GM12875 (cell line): ENCODE measurements around the gene EIF4A2.

ENCODE experiments used
- H3K4me3 ChIP-seq: one replicate; pipeline ENCODE4 v1.5.1; 2011; ENCODE audit warnings: low read depth, low read length, control low read depth
- CTCF ChIP-seq: IDR thresholded peaks from 2 replicates; pipeline ENCODE4 v1.5.1; 2011; ENCODE audit warnings: low read depth, mild to moderate bottlenecking, control low read depth, inconsistent platforms, low read length, moderate library complexity, borderline replicate concordance; ENCODE audit not compliant: insufficient read depth

Gene EIF4A2

GRCh38 chr3:186828340-186828739, 45.0 kb downstream of the EIF4A2 start:
- no peak overlapping the region for H3K4me3 ChIP-seq
- no peak for TF ChIP-seq CTCF

DNA sequence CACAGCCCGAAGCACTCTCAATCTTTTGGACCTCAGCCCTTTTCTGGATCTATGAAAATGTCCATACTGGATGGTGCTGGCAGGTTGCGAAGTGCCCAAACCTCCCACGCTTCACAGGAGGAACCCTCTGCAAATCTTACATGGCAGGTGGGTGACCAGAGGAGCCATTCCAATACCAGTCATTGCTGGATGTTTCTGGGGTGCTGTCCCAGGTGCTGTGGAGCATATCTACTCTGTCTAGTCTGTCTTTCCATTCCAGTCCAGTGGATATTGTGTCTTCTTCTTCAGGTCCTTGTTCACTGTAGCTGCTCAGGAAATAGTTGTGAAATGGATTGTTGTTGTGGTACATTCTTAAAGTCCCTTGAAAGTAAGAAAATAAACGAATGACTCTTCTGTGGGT, 48.4 kb downstream of the EIF4A2 start:
- TF ChIP-seq CTCF: no peak
- no peak overlapping the region for H3K4me3 ChIP-seq

GRCh38 chr3:186832276-186832675, 48.9 kb downstream of the EIF4A2 start:
- TF ChIP-seq CTCF: no peak
- H3K4me3 ChIP-seq: no peak overlapping the region
